K562 (cell line): Measurements from ENCODE around the gene COPS9. TPM values are rescaled to one million over a fixed set of nuclear protein-coding genes. Genes with fewer than 3 reads are reported as not detected.

ENCODE experiments used
- ETV6 ChIP-seq, 3 experiments: fragments of 150-350 bp in 1 of 3; sonication (generic) in 1 of 3; formaldehyde crosslinking in 1 of 3; IDR thresholded peaks; 2 replicates each; pipeline versions ENCODE4 v1.6.1 to v1.8.0; 2014 to 2022; ENCODE audit warnings: borderline replicate concordance in 2 of 3, low read depth in 2 of 3, antibody characterized with exemption in 1 of 3, low read length in 1 of 3, mild to moderate bottlenecking in 1 of 3, missing genetic modification reagents in 1 of 3
- HES1 ChIP-seq: fragments of 450-650 bp; IDR thresholded peaks from 2 replicates; pipeline ENCODE4 v1.6.1; 2016; ENCODE audit warnings: low read depth, mild to moderate bottlenecking, moderate library complexity
- ID3 ChIP-seq, 2 experiments: fragments of 250-450 bp in 1 of 2; fragments of 450-650 bp in 1 of 2; sonication (Bioruptor Pico) in 1 of 2; IDR thresholded peaks; 2 replicates each; pipeline versions ENCODE4 v1.6.1 to v1.8.0; 2016 to 2021; ENCODE audit warnings: mild to moderate bottlenecking in 2 of 2, moderate library complexity in 2 of 2, missing compliant biosample characterization in 1 of 2, missing genetic modification characterization in 1 of 2
- MCM7 ChIP-seq, 2 experiments: fragments of 450-650 bp; IDR thresholded peaks; 2 replicates each; pipeline ENCODE4 v1.6.1; 2016 to 2018
- MITF ChIP-seq: IDR thresholded peaks from 2 replicates; pipeline ENCODE4 v1.6.1; 2014; ENCODE audit warnings: antibody characterized with exemption
- NFRKB ChIP-seq: fragments of 450-650 bp; IDR thresholded peaks from 2 replicates; pipeline ENCODE4 v1.6.1; 2016; ENCODE audit warnings: low read depth
- POU5F1 ChIP-seq: fragments of 150-350 bp; IDR thresholded peaks from 2 replicates; pipeline ENCODE4 v1.6.1; 2014; ENCODE audit warnings: borderline replicate concordance, low read length, low read depth, mild to moderate bottlenecking; ENCODE audit not compliant: partially characterized antibody
- XRCC3 ChIP-seq: fragments of 450-650 bp; IDR thresholded peaks from 2 replicates; pipeline ENCODE4 v1.6.1; 2017; ENCODE audit warnings: mild to moderate bottlenecking, moderate library complexity
- polyA plus RNA-seq, 8 experiments: library from polyadenylated mRNA; depleted of rRNA in 4 of 8; stranded (reverse) in 5 of 8; unstranded in 3 of 8; fragments of >200 nt; fragmentation: Nextera tagmentation in 2 of 8; fragmentation: Illumina TruSeq in 1 of 8; extraction: Ambion mirVana in 2 of 8; extraction: Trizol in 1 of 8; gene quantifications; 2 replicates each; pipeline versions ENCODE4 v1.2.1 to v1.2.3, GENCODE V29; 2011 to 2014; ENCODE audit warnings: inconsistent platforms in 1 of 8, missing spikeins in 1 of 8
- total RNA-seq, 7 experiments: library from RNA; depleted of rRNA in 6 of 7; stranded (reverse); fragments of >200 nt in 6 of 7; fragmentation: Illumina TruSeq in 2 of 7; extraction: Trizol in 2 of 7; gene quantifications; 2 replicates each; pipeline versions ENCODE4 v1.2.1 to v1.2.3, GENCODE V29; 2011 to 2021; ENCODE audit warnings: low replicate concordance in 1 of 7
- TF ChIP-seq, protein P1 (sequence below), 2 experiments: fragments of 450-650 bp in 1 of 2; sonication (generic) in 1 of 2; formaldehyde crosslinking in 1 of 2; IDR thresholded peaks in 1 of 2; conservative IDR thresholded peaks in 1 of 2; 2 replicates each; pipeline versions ENCODE4 v1.6.1 to v1.8.1; 2016 to 2023; ENCODE audit warnings: mild to moderate bottlenecking in 2 of 2, moderate library complexity in 2 of 2, inconsistent platforms in 1 of 2, missing genetic modification reagents in 1 of 2
- TF ChIP-seq, protein P2 (sequence below): sonication (generic); formaldehyde crosslinking; IDR thresholded peaks from 2 replicates; pipeline ENCODE4 v1.8.1; 2023; ENCODE audit warnings: mild to moderate bottlenecking, missing genetic modification reagents
- TF ChIP-seq, protein P3 (sequence below): IDR thresholded peaks from 2 replicates; pipeline ENCODE4 v1.6.1; 2016; ENCODE audit warnings: missing genetic modification characterization, missing compliant biosample characterization

Gene COPS9
- total and polyA plus RNA-seq, 9 of the 15 experiments (the other 6 are each of a cell fraction or from before 2014, with no cell fraction given), result 55.0 to 281 (median 99.9) TPM

DNA sequence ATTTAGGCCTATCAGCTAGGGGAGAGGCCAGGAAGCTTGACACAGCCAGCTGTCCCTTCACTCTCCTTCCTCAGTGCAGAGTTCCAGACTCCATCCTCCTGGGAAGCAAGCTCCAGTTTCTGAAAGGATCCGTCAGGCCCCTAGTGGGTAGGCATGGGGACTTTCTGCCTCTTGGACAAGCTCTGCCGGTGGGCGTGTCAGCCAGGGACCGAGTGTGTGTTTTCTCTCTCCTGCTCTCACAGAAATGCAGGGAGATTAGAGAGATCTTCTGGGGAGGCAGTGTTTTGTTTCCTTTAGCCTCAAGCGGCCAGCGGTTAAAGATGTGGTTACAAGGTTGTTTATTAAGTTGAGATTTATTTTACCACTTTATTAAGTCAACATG is 34.2 kb upstream of the COPS9 start (continued):
- TF ChIP-seq, protein P1, sequence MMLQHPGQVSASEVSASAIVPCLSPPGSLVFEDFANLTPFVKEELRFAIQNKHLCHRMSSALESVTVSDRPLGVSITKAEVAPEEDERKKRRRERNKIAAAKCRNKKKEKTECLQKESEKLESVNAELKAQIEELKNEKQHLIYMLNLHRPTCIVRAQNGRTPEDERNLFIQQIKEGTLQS (IDR thresholded peaks at IDR 0.05), result no peak
- TF ChIP-seq, protein P1 (CRISPR knock-in tag; conservative IDR thresholded peaks at IDR 0.05), result no peak
- no peak for TF ChIP-seq ID3 (CRISPR knock-in tag; IDR thresholded peaks at IDR 0.05)
- TF ChIP-seq ID3 (tag; IDR thresholded peaks at IDR 0.05), result no peak
- no peak for TF ChIP-seq MCM7 (IDR thresholded peaks at IDR 0.05)
- TF ChIP-seq, protein P2, sequence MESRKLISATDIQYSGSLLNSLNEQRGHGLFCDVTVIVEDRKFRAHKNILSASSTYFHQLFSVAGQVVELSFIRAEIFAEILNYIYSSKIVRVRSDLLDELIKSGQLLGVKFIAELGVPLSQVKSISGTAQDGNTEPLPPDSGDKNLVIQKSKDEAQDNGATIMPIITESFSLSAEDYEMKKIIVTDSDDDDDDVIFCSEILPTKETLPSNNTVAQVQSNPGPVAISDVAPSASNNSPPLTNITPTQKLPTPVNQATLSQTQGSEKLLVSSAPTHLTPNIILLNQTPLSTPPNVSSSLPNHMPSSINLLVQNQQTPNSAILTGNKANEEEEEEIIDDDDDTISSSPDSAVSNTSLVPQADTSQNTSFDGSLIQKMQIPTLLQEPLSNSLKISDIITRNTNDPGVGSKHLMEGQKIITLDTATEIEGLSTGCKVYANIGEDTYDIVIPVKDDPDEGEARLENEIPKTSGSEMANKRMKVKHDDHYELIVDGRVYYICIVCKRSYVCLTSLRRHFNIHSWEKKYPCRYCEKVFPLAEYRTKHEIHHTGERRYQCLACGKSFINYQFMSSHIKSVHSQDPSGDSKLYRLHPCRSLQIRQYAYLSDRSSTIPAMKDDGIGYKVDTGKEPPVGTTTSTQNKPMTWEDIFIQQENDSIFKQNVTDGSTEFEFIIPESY (CRISPR knock-in tag), result no peak
- TF ChIP-seq HES1, result no peak
- TF ChIP-seq MITF, result no peak
- no peak for TF ChIP-seq ETV6 (IDR thresholded peaks at IDR 0.05; ENCODE audit: borderline replicate concordance in 1 of 2, low read depth in 2 of 2, low read length in 1 of 2)
- TF ChIP-seq ETV6 (CRISPR knock-in tag; IDR thresholded peaks at IDR 0.05; ENCODE audit: borderline replicate concordance), result no peak
- TF ChIP-seq XRCC3, result no peak
- no peak for TF ChIP-seq POU5F1
- TF ChIP-seq, protein P3, sequence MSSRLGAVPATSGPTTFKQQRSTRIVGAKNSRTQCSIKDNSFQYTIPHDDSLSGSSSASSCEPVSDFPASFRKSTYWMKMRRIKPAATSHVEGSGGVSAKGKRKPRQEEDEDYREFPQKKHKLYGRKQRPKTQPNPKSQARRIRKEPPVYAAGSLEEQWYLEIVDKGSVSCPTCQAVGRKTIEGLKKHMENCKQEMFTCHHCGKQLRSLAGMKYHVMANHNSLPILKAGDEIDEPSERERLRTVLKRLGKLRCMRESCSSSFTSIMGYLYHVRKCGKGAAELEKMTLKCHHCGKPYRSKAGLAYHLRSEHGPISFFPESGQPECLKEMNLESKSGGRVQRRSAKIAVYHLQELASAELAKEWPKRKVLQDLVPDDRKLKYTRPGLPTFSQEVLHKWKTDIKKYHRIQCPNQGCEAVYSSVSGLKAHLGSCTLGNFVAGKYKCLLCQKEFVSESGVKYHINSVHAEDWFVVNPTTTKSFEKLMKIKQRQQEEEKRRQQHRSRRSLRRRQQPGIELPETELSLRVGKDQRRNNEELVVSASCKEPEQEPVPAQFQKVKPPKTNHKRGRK (tag), result no peak
- TF ChIP-seq NFRKB, result no peak
